ENCODE measurements around the gene AFG3L2.

GRCh38 chr18:12346240-12346565, 30.8 kb downstream of the AFG3L2 start:
- TF ChIP-seq CTCF (IDR thresholded peaks at IDR 0.05) (no peak), POLR2AphosphoS5 (IDR thresholded peaks at IDR 0.05) (no peak)
